GM12878 (cell line): ENCODE data around the gene TBL3. TPM values are rescaled to one million over a fixed set of nuclear protein-coding genes. Genes with fewer than 3 reads are reported as not detected.

ENCODE experiments used
- BMI1 ChIP-seq: fragments of 450-650 bp; IDR thresholded peaks from 2 replicates; pipeline ENCODE4 v1.6.1; 2016; ENCODE audit warnings: mild to moderate bottlenecking, moderate library complexity, borderline replicate concordance
- BRCA1 ChIP-seq: IDR thresholded peaks from 2 replicates; pipeline ENCODE4 v1.6.1; 2011; ENCODE audit warnings: low read depth, low read length, improper control_type of control experiment
- HDGF ChIP-seq: fragments of 450-650 bp; IDR thresholded peaks from 2 replicates; pipeline ENCODE4 v1.6.1; 2016; ENCODE audit warnings: antibody characterized with exemption
- IKZF2 ChIP-seq, 2 experiments: fragments of 450-650 bp; IDR thresholded peaks; 2 replicates each; pipeline ENCODE4 v1.6.1; 2017; ENCODE audit warnings: mild to moderate bottlenecking in 2 of 2, moderate library complexity in 2 of 2
- JUND ChIP-seq: IDR thresholded peaks from 2 replicates; pipeline ENCODE4 v1.6.1; 2012; ENCODE audit warnings: low read depth, mild to moderate bottlenecking, low read length, improper control_type of control experiment, moderate library complexity
- NFYB ChIP-seq: IDR thresholded peaks from 2 replicates; pipeline ENCODE4 v1.6.1; 2011; ENCODE audit warnings: low read depth, mild to moderate bottlenecking, low read length, improper control_type of control experiment, moderate library complexity; ENCODE audit not compliant: insufficient read depth
- NR2C1 ChIP-seq: fragments of 450-650 bp; IDR thresholded peaks from 2 replicates; pipeline ENCODE4 v1.6.1; 2017; ENCODE audit warnings: antibody characterized with exemption, mild to moderate bottlenecking, moderate library complexity
- NR2C2 ChIP-seq: IDR thresholded peaks from 2 replicates; pipeline ENCODE4 v1.6.1; 2011; ENCODE audit warnings: borderline replicate concordance, low read depth; ENCODE audit not compliant: control insufficient read depth, insufficient read length
- TAF1 ChIP-seq: IDR thresholded peaks from 2 replicates; pipeline ENCODE4 v1.6.1; 2011; ENCODE audit warnings: mild to moderate bottlenecking, low read depth, low read length, borderline replicate concordance
- TBL1XR1 ChIP-seq: IDR thresholded peaks from 2 replicates; pipeline ENCODE4 v1.6.1; 2012; ENCODE audit warnings: low read depth, low read length, improper control_type of control experiment
- TCF7 ChIP-seq: IDR thresholded peaks from 2 replicates; pipeline ENCODE4 v1.6.1; 2014; ENCODE audit warnings: antibody characterized with exemption, borderline replicate concordance
- polyA plus RNA-seq, 11 experiments: library from polyadenylated mRNA; depleted of rRNA in 4 of 11; unstranded in 6 of 11; stranded (reverse) in 5 of 11; fragments of >200 nt; fragmentation: Nextera tagmentation in 4 of 11; fragmentation: Illumina TruSeq in 1 of 11; extraction: Ambion mirVana in 4 of 11; extraction: Trizol in 1 of 11; gene quantifications; 1 replicate in 1 of 11; 2 replicates in 10 of 11; pipeline versions ENCODE4 v1.2.1 to v1.2.3, GENCODE V29; 2011 to 2016; ENCODE audit warnings: inconsistent platforms in 2 of 11, missing spikeins in 2 of 11, low read depth in 1 of 11
- total RNA-seq, 4 experiments: library from RNA; depleted of rRNA in 3 of 4; stranded (reverse); fragments of >200 nt in 3 of 4; fragmentation: Illumina TruSeq in 1 of 4; extraction: Trizol in 1 of 4; gene quantifications; 2 replicates each; pipeline versions ENCODE4 v1.2.1 to v1.2.3, GENCODE V29; 2013 to 2021
- TF ChIP-seq, protein P1 (sequence below): fragments of 150-350 bp; IDR thresholded peaks from 2 replicates; pipeline ENCODE4 v1.6.1; 2016; ENCODE audit warnings: low read depth, low read length
- TF ChIP-seq, protein P2 (sequence below): fragments of 450-650 bp; IDR thresholded peaks from 2 replicates; pipeline ENCODE4 v1.6.1; 2017; ENCODE audit warnings: mild to moderate bottlenecking, moderate library complexity
- TF ChIP-seq, protein P3 (sequence below): fragments of 450-650 bp; formaldehyde crosslinking; IDR thresholded peaks from 2 replicates; pipeline ENCODE4 v1.4.0; 2020; ENCODE audit warnings: mild to moderate bottlenecking, moderate library complexity
- TF ChIP-seq, protein P4 (sequence below): IDR thresholded peaks from 2 replicates; pipeline ENCODE4 v1.6.1; 2012; ENCODE audit warnings: low read depth, low read length, improper control_type of control experiment
- TF ChIP-seq, protein P5 (sequence below): IDR thresholded peaks from 2 replicates; pipeline ENCODE4 v1.6.1; 2012; ENCODE audit warnings: low read depth, low read length, improper control_type of control experiment

TBL3 gene
- total and polyA plus RNA-seq, 10 of the 15 experiments (the other 5 are each of a cell fraction or from before 2014, with no cell fraction given), result 1.2 to 101 (median 34.2) TPM

- TF ChIP-seq, protein P1, sequence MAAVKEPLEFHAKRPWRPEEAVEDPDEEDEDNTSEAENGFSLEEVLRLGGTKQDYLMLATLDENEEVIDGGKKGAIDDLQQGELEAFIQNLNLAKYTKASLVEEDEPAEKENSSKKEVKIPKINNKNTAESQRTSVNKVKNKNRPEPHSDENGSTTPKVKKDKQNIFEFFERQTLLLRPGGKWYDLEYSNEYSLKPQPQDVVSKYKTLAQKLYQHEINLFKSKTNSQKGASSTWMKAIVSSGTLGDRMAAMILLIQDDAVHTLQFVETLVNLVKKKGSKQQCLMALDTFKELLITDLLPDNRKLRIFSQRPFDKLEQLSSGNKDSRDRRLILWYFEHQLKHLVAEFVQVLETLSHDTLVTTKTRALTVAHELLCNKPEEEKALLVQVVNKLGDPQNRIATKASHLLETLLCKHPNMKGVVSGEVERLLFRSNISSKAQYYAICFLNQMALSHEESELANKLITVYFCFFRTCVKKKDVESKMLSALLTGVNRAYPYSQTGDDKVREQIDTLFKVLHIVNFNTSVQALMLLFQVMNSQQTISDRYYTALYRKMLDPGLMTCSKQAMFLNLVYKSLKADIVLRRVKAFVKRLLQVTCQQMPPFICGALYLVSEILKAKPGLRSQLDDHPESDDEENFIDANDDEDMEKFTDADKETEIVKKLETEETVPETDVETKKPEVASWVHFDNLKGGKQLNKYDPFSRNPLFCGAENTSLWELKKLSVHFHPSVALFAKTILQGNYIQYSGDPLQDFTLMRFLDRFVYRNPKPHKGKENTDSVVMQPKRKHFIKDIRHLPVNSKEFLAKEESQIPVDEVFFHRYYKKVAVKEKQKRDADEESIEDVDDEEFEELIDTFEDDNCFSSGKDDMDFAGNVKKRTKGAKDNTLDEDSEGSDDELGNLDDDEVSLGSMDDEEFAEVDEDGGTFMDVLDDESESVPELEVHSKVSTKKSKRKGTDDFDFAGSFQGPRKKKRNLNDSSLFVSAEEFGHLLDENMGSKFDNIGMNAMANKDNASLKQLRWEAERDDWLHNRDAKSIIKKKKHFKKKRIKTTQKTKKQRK, result no peak
- TF ChIP-seq, protein P2, sequence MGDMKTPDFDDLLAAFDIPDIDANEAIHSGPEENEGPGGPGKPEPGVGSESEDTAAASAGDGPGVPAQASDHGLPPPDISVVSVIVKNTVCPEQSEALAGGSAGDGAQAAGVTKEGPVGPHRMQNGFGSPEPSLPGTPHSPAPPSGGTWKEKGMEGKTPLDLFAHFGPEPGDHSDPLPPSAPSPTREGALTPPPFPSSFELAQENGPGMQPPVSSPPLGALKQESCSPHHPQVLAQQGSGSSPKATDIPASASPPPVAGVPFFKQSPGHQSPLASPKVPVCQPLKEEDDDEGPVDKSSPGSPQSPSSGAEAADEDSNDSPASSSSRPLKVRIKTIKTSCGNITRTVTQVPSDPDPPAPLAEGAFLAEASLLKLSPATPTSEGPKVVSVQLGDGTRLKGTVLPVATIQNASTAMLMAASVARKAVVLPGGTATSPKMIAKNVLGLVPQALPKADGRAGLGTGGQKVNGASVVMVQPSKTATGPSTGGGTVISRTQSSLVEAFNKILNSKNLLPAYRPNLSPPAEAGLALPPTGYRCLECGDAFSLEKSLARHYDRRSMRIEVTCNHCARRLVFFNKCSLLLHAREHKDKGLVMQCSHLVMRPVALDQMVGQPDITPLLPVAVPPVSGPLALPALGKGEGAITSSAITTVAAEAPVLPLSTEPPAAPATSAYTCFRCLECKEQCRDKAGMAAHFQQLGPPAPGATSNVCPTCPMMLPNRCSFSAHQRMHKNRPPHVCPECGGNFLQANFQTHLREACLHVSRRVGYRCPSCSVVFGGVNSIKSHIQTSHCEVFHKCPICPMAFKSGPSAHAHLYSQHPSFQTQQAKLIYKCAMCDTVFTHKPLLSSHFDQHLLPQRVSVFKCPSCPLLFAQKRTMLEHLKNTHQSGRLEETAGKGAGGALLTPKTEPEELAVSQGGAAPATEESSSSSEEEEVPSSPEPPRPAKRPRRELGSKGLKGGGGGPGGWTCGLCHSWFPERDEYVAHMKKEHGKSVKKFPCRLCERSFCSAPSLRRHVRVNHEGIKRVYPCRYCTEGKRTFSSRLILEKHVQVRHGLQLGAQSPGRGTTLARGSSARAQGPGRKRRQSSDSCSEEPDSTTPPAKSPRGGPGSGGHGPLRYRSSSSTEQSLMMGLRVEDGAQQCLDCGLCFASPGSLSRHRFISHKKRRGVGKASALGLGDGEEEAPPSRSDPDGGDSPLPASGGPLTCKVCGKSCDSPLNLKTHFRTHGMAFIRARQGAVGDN, result peak; percentile 88
- TF ChIP-seq JUND (no peak), TBL1XR1 (peak; percentile 35; the same call in 1 of the 2 replicates), TAF1 (peak; percentile 83; the same call in 1 of the 2 replicates), NR2C1 (peak; percentile 92), BMI1 (peak; percentile 57; the same call in 1 of the 2 replicates), BRCA1 (no peak), TCF7 (no peak), HDGF (no peak), NR2C2 (no peak), NFYB (no peak), IKZF2 (IDR thresholded peaks at IDR 0.05) (no peak)
- TF ChIP-seq, protein P3, sequence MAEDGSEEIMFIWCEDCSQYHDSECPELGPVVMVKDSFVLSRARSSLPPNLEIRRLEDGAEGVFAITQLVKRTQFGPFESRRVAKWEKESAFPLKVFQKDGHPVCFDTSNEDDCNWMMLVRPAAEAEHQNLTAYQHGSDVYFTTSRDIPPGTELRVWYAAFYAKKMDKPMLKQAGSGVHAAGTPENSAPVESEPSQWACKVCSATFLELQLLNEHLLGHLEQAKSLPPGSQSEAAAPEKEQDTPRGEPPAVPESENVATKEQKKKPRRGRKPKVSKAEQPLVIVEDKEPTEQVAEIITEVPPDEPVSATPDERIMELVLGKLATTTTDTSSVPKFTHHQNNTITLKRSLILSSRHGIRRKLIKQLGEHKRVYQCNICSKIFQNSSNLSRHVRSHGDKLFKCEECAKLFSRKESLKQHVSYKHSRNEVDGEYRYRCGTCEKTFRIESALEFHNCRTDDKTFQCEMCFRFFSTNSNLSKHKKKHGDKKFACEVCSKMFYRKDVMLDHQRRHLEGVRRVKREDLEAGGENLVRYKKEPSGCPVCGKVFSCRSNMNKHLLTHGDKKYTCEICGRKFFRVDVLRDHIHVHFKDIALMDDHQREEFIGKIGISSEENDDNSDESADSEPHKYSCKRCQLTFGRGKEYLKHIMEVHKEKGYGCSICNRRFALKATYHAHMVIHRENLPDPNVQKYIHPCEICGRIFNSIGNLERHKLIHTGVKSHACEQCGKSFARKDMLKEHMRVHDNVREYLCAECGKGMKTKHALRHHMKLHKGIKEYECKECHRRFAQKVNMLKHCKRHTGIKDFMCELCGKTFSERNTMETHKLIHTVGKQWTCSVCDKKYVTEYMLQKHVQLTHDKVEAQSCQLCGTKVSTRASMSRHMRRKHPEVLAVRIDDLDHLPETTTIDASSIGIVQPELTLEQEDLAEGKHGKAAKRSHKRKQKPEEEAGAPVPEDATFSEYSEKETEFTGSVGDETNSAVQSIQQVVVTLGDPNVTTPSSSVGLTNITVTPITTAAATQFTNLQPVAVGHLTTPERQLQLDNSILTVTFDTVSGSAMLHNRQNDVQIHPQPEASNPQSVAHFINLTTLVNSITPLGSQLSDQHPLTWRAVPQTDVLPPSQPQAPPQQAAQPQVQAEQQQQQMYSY (CRISPR knock-in tag), result no peak
- TF ChIP-seq, protein P4, sequence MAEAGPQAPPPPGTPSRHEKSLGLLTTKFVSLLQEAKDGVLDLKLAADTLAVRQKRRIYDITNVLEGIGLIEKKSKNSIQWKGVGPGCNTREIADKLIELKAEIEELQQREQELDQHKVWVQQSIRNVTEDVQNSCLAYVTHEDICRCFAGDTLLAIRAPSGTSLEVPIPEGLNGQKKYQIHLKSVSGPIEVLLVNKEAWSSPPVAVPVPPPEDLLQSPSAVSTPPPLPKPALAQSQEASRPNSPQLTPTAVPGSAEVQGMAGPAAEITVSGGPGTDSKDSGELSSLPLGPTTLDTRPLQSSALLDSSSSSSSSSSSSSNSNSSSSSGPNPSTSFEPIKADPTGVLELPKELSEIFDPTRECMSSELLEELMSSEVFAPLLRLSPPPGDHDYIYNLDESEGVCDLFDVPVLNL, result no peak
- TF ChIP-seq, protein P5, sequence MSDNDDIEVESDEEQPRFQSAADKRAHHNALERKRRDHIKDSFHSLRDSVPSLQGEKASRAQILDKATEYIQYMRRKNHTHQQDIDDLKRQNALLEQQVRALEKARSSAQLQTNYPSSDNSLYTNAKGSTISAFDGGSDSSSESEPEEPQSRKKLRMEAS, result no peak; the same call in none of the 2 replicates
These were observed 11.9 kb downstream of the TBL3 start, which contains the start of gene GFER (continued) for GRCh38 chr16:1983544-1984346.
